Stimulated activated CD4-positive, alpha-beta T cell treated with anti-CD3 and anti-CD28 coated beads, TNF-alpha, amount 100 ng/mL, for 4 hours (primary cell): ENCODE data around the gene DAW1.
"Not testable (repeated sequence)": the region's sequence is repeated elsewhere in the genome, so short reads cannot be mapped to it uniquely, and the experiment has no call there.

Experiments
- DNase-seq, 3 experiments: peaks; one replicate each; pipeline ENCODE4 v3.0.0-alpha.2; 2020; ENCODE audit warnings: low read depth in 3 of 3

The DAW1 gene

DNA sequence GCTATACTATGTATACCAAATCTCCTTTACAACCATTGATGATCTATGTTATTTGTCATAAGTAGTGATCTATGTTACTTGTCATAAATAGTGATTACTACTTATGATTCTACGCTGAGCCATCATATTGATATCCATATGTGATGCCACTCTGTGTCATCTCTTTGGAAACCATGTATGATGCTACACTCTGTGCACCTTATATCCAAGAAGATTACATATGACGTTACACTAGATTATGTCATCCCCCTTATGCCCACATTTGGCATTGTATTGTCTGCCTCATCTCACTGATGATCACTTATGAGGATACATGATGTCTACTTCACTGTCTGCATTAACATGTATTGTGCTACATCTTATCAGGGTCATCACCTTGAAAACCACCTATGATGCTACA lies 42.9 kb downstream of the DAW1 start:
- no peak for DNase-seq

DNA sequence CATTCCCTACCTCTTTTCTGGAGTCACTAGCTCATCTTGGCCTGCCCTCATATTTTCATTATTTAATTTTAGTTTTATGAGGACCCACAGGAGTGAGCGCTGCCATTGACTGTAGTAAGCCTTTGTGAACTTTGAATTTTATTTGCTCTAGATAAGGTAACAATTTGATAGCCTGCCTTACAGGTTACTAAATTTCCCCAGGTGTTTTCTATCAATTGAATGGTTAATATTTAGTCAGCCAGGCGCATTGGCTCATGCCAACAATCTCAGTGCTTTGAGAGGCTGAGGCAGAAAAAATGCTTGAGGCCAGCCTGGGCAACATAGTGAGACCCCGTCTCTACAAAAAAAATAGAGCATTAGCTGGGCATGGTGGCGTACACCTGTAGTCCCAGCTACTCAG lies 50.2 kb downstream of the DAW1 start:
- DNase-seq = no peak

DNA sequence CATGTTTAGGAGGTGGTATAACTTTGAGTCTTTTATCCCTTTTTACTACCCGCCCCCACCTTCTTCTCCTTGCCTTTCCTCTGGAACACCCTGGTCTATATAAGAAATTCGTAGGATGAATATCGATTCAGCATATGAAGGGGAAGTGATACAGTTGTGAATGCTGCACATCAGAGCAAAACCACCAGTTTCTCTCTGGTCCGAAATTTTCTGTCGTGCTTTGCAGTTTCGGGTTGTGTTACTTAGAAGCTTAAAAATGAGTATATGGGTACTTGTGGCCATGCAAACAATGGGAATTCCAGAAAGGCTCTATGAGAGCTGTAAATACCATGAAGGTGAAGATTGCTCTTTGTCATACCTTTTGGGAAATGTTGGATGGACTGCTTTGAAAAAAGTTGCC lies 60.6 kb downstream of the DAW1 start:
- no peak for DNase-seq

DNA sequence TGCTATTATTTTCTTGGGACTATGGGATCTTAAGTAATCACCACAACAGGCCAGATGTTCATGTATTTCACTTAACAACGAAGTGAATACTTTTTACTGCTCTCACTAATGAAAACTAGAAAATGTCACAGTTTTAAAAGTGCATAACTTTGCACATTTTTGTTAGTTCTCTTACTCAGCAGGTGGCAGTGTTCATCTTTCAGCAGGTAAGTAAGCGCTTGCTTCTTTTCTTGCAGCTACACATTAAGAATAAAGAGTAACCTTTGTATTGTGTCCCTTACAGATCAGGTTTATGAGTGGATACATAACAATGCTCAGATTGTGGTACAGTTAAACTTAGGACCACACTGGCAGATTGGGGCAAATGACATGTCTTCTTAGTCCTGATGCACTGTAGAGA lies 61.0 kb downstream of the DAW1 start:
- no peak for DNase-seq

DNA sequence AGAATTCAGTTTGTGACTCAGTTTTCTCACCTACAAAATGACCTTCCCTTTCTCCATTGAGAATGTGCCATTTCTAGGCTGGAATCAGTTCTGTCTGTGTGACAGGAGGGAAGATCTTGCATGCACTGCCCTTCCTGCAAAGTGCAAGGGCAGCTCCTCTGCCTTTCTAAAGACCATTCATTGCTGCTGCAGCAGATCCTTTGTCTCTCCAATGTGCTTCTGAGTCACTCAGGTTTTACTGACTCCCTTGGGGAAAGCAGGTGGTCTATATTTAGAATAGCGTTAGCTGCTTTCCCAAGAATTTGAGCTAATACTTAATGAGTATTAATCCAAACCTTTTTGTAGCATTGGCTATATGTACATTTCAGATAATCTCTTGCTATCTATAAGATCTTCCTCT lies 62.5 kb downstream of the DAW1 start:
- DNase-seq = no peak

DNA sequence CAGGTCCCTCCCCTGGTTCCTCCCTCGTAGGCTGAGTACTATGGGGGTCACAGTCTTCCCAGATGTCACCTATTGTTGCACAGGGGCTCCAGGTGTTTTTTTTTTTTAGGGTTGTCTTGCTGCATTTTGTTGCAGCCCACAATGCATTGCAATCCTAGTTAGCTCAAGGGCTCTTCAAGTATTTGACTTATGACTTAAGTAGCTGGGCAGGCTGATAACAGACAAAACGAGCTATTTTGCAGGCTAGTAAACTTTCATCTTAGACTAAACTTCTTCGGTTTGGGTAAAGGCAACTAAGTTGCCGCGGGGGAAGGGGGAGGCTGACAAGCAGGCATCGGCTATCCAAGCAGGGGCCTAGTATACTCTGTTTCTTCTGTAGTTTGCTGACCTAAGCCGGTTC lies 64.8 kb downstream of the DAW1 start:
- DNase-seq = not testable (repeated sequence)

DNA sequence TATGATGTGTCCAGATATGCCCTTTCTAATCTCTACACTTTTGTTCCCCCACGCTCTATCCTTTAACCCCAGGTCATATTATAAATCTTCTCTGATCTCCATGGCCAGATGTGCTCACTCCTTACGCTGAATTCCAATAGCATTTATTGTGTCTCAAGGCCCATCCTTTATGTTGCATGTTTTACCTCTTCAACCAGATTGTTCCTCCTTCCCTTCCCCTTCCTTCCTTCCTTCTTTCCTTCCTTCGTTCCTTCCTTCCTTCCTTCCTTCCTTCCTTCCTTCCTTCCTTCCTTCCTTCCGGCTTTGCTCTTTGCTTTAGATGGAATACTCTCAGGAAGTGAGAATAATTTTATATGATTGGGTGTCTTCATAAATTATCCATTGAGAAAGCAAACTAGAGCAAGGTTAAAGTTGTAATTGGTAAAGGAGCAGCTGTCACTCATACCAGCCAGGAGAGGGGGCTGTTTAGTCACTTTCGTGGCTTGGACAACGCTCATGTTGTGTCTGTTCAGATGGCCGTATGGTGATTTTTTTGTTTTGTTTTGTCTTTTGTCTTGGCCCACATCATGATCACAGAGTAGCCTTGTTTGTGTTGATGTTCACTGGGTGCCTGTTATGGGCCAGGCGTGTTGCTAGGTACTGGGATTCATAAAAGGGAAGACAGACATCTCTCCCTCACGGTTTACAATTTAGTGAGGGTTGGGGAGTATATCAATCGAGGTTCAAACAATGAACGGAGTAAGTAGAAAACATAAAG lies 68.0 kb downstream of the DAW1 start:
- no peak for DNase-seq

DNA sequence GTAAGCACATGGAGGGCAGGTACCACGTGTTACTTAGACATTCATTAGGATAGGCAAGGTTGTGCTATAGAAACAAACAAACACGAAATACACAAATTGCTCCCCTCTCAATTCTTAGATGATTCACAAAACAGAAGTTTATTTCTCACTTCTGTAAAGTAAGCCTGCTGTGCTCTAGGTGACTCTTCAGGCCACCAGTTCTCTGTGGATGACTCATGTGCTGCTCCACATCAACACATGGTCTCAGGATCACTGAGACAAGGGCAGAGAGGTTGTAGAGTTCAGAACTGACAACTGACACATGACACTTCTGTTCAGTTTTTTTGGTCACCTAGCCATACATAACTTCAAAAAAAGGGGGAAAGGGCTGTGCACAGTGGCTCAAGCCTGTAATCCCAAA lies 70.6 kb downstream of the DAW1 start:
- no peak for DNase-seq

DNA sequence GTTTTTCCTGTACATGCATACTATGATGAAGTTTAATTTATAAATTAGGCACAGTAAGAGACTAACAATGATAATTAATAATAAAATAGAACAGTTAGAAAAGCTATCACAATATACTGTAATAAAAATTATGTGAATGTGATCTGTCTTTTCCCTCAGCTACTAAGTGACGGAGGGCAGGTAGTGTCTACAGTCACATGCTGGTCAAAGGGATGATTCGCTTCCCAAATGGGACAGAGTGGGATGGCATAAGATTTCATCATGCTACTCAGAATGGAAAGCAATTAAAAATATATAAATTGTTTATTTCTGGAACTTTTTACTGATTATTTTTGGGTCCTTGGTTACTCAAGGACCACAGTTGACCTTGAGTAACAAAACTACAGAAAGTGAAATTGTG lies 71.5 kb downstream of the DAW1 start:
- no peak for DNase-seq

DNA sequence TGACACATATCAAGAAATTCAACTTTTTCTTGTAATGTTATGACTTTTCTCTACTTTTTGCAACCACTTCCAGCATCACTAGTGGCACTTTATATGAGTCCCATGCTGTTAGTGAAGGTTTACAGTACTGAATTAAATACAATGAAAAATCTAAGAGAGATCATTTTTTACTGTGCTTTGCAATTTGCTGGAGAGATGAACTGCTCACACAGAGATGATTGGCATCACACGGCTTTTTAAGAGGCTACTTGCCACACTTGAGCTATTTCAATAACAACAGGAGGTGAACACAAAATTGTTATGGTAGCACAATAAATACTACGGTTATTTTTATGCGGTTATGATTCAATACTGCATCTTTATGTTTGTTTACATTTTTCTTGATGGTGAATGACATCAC lies 88.9 kb downstream of the DAW1 start:
- DNase-seq = no peak

DNA sequence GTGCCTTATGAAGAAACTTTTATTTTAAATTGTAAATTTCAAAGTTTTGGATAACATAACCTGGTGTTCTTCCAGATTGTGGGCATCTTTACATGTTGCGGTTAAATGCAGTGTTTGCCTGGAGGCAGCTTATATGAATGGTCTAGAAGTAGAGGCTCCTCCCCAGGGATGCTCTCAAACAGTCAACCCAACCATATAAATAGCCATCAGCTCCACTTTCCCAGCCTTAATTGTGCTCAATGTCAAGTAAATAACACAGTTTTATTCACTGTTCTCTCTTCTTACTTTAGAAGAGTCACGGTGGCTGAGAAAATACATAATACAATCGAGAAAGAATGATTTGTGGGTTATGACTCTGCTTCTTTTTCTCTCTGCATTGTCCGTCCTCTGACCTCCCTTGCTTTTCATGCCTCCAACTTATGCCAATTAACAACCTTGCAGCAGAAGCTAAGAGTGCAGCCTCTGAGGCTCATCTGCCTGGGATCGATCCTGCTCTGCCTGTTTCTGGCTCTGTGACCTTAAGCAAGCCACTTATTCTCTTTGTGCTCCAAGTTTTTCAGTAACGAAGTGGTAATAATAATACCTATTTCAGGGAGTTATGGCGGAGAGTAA lies 100.3 kb downstream of the DAW1 start:
- no peak for DNase-seq

DNA sequence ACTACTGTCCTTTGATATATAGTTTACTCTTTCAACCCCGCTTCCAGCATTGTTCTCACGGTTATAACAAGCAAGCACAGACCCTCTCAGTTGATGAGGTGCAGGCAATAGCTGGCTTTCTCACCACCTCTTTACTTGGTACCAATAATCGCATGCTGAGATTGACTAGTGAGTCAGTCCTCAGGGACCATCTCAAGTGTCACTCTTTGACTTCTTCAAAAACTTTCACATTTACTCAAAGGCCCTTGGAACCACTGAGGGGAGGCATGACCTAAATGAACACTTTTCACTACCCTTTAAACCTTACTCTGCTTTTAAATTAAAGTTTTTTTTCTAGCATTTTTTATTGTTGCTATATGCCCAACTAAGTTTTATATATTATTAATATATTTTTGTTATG lies 101.8 kb downstream of the DAW1 start:
- DNase-seq = no peak
